Neural progenitor cell (in vitro differentiated cells): ENCODE measurements around the gene DSE. TPM values are rescaled to one million over a fixed set of nuclear protein-coding genes. Genes with fewer than 3 reads are reported as not detected.

Source experiments
- DNase-seq: peaks from one replicate; pipeline ENCODE4 v3.0.0-alpha.2; 2016; ENCODE audit warnings: low spot score
- H2AFZ ChIP-seq: fragments of 200-600 bp; sonication (generic); replicated peaks from 2 replicates; pipeline ENCODE4 v1.6.1; 2016; ENCODE audit warnings: antibody characterized with exemption
- H3F3A ChIP-seq: fragments of 200-600 bp; sonication (generic); 2 replicates; pipeline ENCODE4 v1.6.1; 2016; ENCODE audit warnings: antibody characterized with exemption, low read depth
- H3K27ac ChIP-seq: fragments of 200-600 bp; sonication (generic); 2 replicates; pipeline ENCODE4 v1.5.1; 2016; ENCODE audit warnings: mild to moderate bottlenecking
- H3K27me3 ChIP-seq: fragments of 200-600 bp; sonication (generic); 2 replicates; pipeline ENCODE4 v1.6.1; 2016; ENCODE audit warnings: mild to moderate bottlenecking, moderate library complexity
- H3K36me3 ChIP-seq: fragments of 200-600 bp; sonication (generic); 2 replicates; pipeline ENCODE4 v1.5.1; 2016
- H3K4me1 ChIP-seq: fragments of 200-600 bp; sonication (generic); 2 replicates; pipeline ENCODE4 v1.6.1; 2016; ENCODE audit warnings: mixed run types
- H3K4me2 ChIP-seq: fragments of 200-600 bp; sonication (generic); 2 replicates; pipeline ENCODE4 v1.6.1; 2016
- H3K4me3 ChIP-seq: fragments of 200-600 bp; sonication (generic); 2 replicates; pipeline ENCODE4 v1.5.1; 2016
- H3K79me2 ChIP-seq: fragments of 200-600 bp; sonication (generic); 2 replicates; pipeline ENCODE4 v1.6.1; 2016; ENCODE audit warnings: low read depth
- H3K9ac ChIP-seq: fragments of 200-600 bp; sonication (generic); 2 replicates; pipeline ENCODE4 v1.6.1; 2016
- H3K9me3 ChIP-seq: fragments of 200-600 bp; sonication (generic); 2 replicates; pipeline ENCODE4 v1.5.1; 2016; ENCODE audit warnings: low read depth
- H4K20me1 ChIP-seq: fragments of 200-600 bp; sonication (generic); 2 replicates; pipeline ENCODE4 v1.6.1; 2016; ENCODE audit warnings: low read depth
- H3K27ac Mint-ChIP-seq: 3 replicates; pipeline ENCODE4 v1.8.0; 2021; ENCODE audit warnings: mixed read lengths
- H3K27me3 Mint-ChIP-seq: 2 replicates; pipeline ENCODE4 v1.8.0; 2022; ENCODE audit warnings: low read depth, mild to moderate bottlenecking, inconsistent platforms, moderate library complexity, mixed read lengths; ENCODE audit not compliant: insufficient read depth
- H3K36me3 Mint-ChIP-seq: 3 replicates; pipeline ENCODE4 v1.8.0; 2021; ENCODE audit warnings: mixed read lengths
- H3K4me1 Mint-ChIP-seq: 3 replicates; pipeline ENCODE4 v1.8.0; 2021; ENCODE audit warnings: mixed read lengths
- H3K4me3 Mint-ChIP-seq: 3 replicates; pipeline ENCODE4 v1.8.0; 2021; ENCODE audit warnings: mild to moderate bottlenecking, moderate library complexity, mixed read lengths
- H3K9me3 Mint-ChIP-seq: 3 replicates; pipeline ENCODE4 v1.8.0; 2020; ENCODE audit warnings: mixed read lengths
- CTCF ChIP-seq: fragments of 200-600 bp; sonication (generic); IDR thresholded peaks from 2 replicates; pipeline ENCODE4 v1.5.1; 2017; ENCODE audit warnings: antibody characterized with exemption, mild to moderate bottlenecking
- EZH2 ChIP-seq: fragments of 200-600 bp; sonication (generic); IDR thresholded peaks from 2 replicates; pipeline ENCODE4 v1.6.1; 2017; ENCODE audit warnings: antibody characterized with exemption, mild to moderate bottlenecking, moderate library complexity
- EZH2phosphoT487 ChIP-seq: fragments of 200-600 bp; sonication (generic); IDR thresholded peaks from 2 replicates; pipeline ENCODE4 v1.6.1; 2017; ENCODE audit warnings: antibody characterized with exemption
- total RNA-seq: library from RNA; depleted of rRNA; stranded (reverse); fragments of >200 nt; gene quantifications from 2 replicates; pipeline ENCODE4 v1.2.3, GENCODE V29; 2015; ENCODE audit warnings: low replicate concordance

DSE gene
- total RNA-seq, 1 donor from 2014 or later = 43.7 TPM

GRCh38 chr6:116388924-116389323 lies 18.2 kb downstream of the DSE start:
- H3K4me3 ChIP-seq = no peak overlapping the region
- no peak overlapping the region for H3K27ac ChIP-seq
- no peaks in the 10 kb centered on the region for H3K27me3 ChIP-seq
- H3K36me3 ChIP-seq = no peaks in the 10 kb centered on the region
- no peaks in the 10 kb centered on the region for H4K20me1 ChIP-seq
- no peaks in the 10 kb centered on the region for H3K4me1 ChIP-seq
- no peak overlapping the region for H3K27ac Mint-ChIP-seq
- TF ChIP-seq CTCF = no peak
- no peak for TF ChIP-seq EZH2phosphoT487
- no peak for TF ChIP-seq EZH2
- H3K9me3 ChIP-seq = no peaks in the 10 kb centered on the region
- no peak overlapping the region for H2AFZ ChIP-seq
- no peaks in the 10 kb centered on the region for H3F3A ChIP-seq
- no peaks in the 10 kb centered on the region for H3K9me3 Mint-ChIP-seq
- H3K9ac ChIP-seq = no peak overlapping the region
- H3K79me2 ChIP-seq = no peaks in the 10 kb centered on the region
- no peaks in the 10 kb centered on the region for H3K27me3 Mint-ChIP-seq
- DNase-seq = no peak
- H3K4me2 ChIP-seq = no peak overlapping the region
- peaks cover 9% of the 10 kb centered on the region for H3K4me1 Mint-ChIP-seq
- no peaks in the 10 kb centered on the region for H3K36me3 Mint-ChIP-seq
- H3K4me3 Mint-ChIP-seq = no peak overlapping the region

GRCh38 chr6:116389357-116389756 lies 18.6 kb downstream of the DSE start:
- Mint-ChIP-seq H3K27ac (no peak overlapping the region), H3K36me3 (no peaks in the 10 kb centered on the region), H3K27me3 (no peaks in the 10 kb centered on the region), H3K9me3 (no peaks in the 10 kb centered on the region), H3K4me1 (peaks cover 9% of the 10 kb centered on the region), H3K4me3 (no peak overlapping the region)
- H4K20me1 ChIP-seq = no peaks in the 10 kb centered on the region
- H3K36me3 ChIP-seq = no peaks in the 10 kb centered on the region
- H3K9me3 ChIP-seq = no peaks in the 10 kb centered on the region
- no peak overlapping the region for H2AFZ ChIP-seq
- TF ChIP-seq EZH2phosphoT487 (no peak), EZH2 (no peak), CTCF (no peak)
- H3K79me2 ChIP-seq = no peaks in the 10 kb centered on the region
- no peak overlapping the region for H3K4me2 ChIP-seq
- H3K4me3 ChIP-seq = no peak overlapping the region
- no peaks in the 10 kb centered on the region for H3F3A ChIP-seq
- no peaks in the 10 kb centered on the region for H3K4me1 ChIP-seq
- no peak overlapping the region for H3K27ac ChIP-seq
- DNase-seq = no peak
- no peak overlapping the region for H3K9ac ChIP-seq
- H3K27me3 ChIP-seq = no peaks in the 10 kb centered on the region

GRCh38 chr6:116390581-116390980 lies 19.8 kb downstream of the DSE start:
- peaks cover 7% of the 10 kb centered on the region for H3K4me1 Mint-ChIP-seq
- Histone ChIP-seq H3K27ac (no peak overlapping the region), H4K20me1 (no peaks in the 10 kb centered on the region), H3K4me1 (no peaks in the 10 kb centered on the region), H3K4me2 (no peak overlapping the region), H3K79me2 (no peaks in the 10 kb centered on the region), H2AFZ (no peak overlapping the region), H3K9me3 (no peaks in the 10 kb centered on the region), H3K9ac (no peak overlapping the region), H3K36me3 (no peaks in the 10 kb centered on the region), H3K27me3 (no peaks in the 10 kb centered on the region), H3K4me3 (no peak overlapping the region), H3F3A (no peaks in the 10 kb centered on the region)
- no peak overlapping the region for H3K27ac Mint-ChIP-seq
- H3K36me3 Mint-ChIP-seq = peaks cover 5% of the 10 kb centered on the region
- TF ChIP-seq EZH2 = no peak
- H3K9me3 Mint-ChIP-seq = peaks cover 5% of the 10 kb centered on the region
- H3K27me3 Mint-ChIP-seq = peaks cover 2% of the 10 kb centered on the region
- DNase-seq = no peak
- no peak overlapping the region for H3K4me3 Mint-ChIP-seq

- Histone ChIP-seq H4K20me1 (no peaks in the 10 kb centered on the region), H3K27me3 (no peaks in the 10 kb centered on the region), H3K27ac (no peak overlapping the region), H3F3A (no peaks in the 10 kb centered on the region), H3K9me3 (no peaks in the 10 kb centered on the region), H3K4me1 (peaks cover under 1% of the 10 kb centered on the region), H3K4me2 (no peak overlapping the region), H3K9ac (no peak overlapping the region), H3K4me3 (no peak overlapping the region), H3K36me3 (no peaks in the 10 kb centered on the region), H3K79me2 (no peaks in the 10 kb centered on the region), H2AFZ (no peak overlapping the region)
- TF ChIP-seq EZH2phosphoT487 = no peak
- TF ChIP-seq CTCF = no peak
- no peak for TF ChIP-seq EZH2
- no peak for DNase-seq
- Mint-ChIP-seq H3K36me3 (peaks cover 5% of the 10 kb centered on the region), H3K4me1 (peaks cover 15% of the 10 kb centered on the region), H3K9me3 (peaks cover 5% of the 10 kb centered on the region), H3K27me3 (peaks cover 2% of the 10 kb centered on the region), H3K27ac (no peak overlapping the region), H3K4me3 (no peak overlapping the region)
Measured at GRCh38 chr6:116392132-116393013, 21.6 kb downstream of the DSE start.
